H1 (cell line): ENCODE data around the gene GP5. TPM values are rescaled to one million over a fixed set of nuclear protein-coding genes. Genes with fewer than 3 reads are reported as not detected.
A peak's percentile ranks its signal among the peaks of the same experiment; 100 is the strongest.

Experiments
- CTCF ChIA-PET: fragments of 300-600 bp; sonication (Branson Sonifier 250); formaldehyde crosslinking; loops from one replicate; lab custom pipeline; 2021; ENCODE audit not compliant: partially characterized antibody; lab: Charles Lee
- POLR2A ChIA-PET: fragments of 300-600 bp; sonication (Branson Sonifier 250); formaldehyde crosslinking; loops from one replicate; lab custom pipeline; 2021; ENCODE audit warnings: inconsistent platforms; ENCODE audit not compliant: partially characterized antibody; lab: Charles Lee
- DNase-seq, 2 experiments: peaks; one replicate each; pipeline versions ENCODE4 v3.0.0 to v3.0.0-alpha.2; 2010 to 2022; ENCODE audit warnings: low spot score in 2 of 2, low read depth in 1 of 2, mixed read lengths in 1 of 2
- FAIRE-seq: peaks from 2 replicates; lab custom pipeline; 2011; peaks lifted over from hg19 to GRCh38; lab: Jason Lieb, UNC
- H2AFZ ChIP-seq: 2 replicates; pipeline ENCODE4 v1.8.1; 2012; ENCODE audit warnings: low read length, inconsistent platforms
- H2AK5ac ChIP-seq: 2 replicates; pipeline ENCODE4 v1.6.1; 2013; ENCODE audit warnings: low read depth, low read length
- H2BK120ac ChIP-seq: replicated peaks from 2 replicates; pipeline ENCODE3; 2013; ENCODE audit warnings: low read depth, low read length, inconsistent platforms
- H2BK12ac ChIP-seq: 2 replicates; pipeline ENCODE4 v1.6.1; 2013; ENCODE audit warnings: low read depth, low read length
- H2BK15ac ChIP-seq: 2 replicates; pipeline ENCODE4 v1.6.1; 2013; ENCODE audit warnings: low read length
- H2BK20ac ChIP-seq: 2 replicates; pipeline ENCODE4 v1.6.1; 2013; ENCODE audit warnings: low read length
- H2BK5ac ChIP-seq: 2 replicates; pipeline ENCODE4 v1.6.1; 2013; ENCODE audit warnings: low read depth, low read length
- H3K14ac ChIP-seq: 2 replicates; pipeline ENCODE4 v1.6.1; 2013; ENCODE audit warnings: inconsistent platforms; ENCODE audit not compliant: insufficient read length
- H3K18ac ChIP-seq: 2 replicates; pipeline ENCODE4 v1.6.1; 2013; ENCODE audit warnings: low read length; ENCODE audit errors: extremely low read depth
- H3K23ac ChIP-seq: 2 replicates; pipeline ENCODE4 v1.6.1; 2013; ENCODE audit warnings: inconsistent platforms; ENCODE audit not compliant: insufficient read length
- H3K23me2 ChIP-seq: 2 replicates; pipeline ENCODE4 v1.6.1; 2013; ENCODE audit warnings: low read depth, low read length
- H3K27ac ChIP-seq: 2 replicates; pipeline ENCODE4 v1.6.1; 2011; ENCODE audit warnings: low read depth, low read length, inconsistent platforms
- H3K27me3 ChIP-seq, 4 experiments: replicated peaks in 1 of 4; 1 replicate in 1 of 4; 2 replicates in 3 of 4; pipeline versions ENCODE4 v1.6.1 to v1.8.1; 2011 to 2013; ENCODE audit warnings: low read length in 3 of 4, mild to moderate bottlenecking in 3 of 4, inconsistent platforms in 2 of 4, mixed read lengths in 2 of 4, moderate library complexity in 1 of 4; ENCODE audit not compliant: control insufficient read depth in 3 of 4, insufficient read depth in 3 of 4; ENCODE audit errors: extremely low read depth in 1 of 4
- H3K36me3 ChIP-seq, 4 experiments: 2 replicates each; pipeline versions ENCODE4 v1.6.1 to v1.8.1; 2011 to 2013; ENCODE audit warnings: mild to moderate bottlenecking in 4 of 4, low read length in 3 of 4, moderate library complexity in 2 of 4, control low read depth in 1 of 4, inconsistent platforms in 1 of 4; ENCODE audit not compliant: insufficient read depth in 4 of 4, control insufficient read depth in 2 of 4
- H3K4ac ChIP-seq: replicated peaks from 2 replicates; pipeline ENCODE3; 2013; ENCODE audit warnings: low read length, low read depth, mixed read lengths, inconsistent platforms; ENCODE audit not compliant: insufficient read length
- H3K4me1 ChIP-seq, 4 experiments: replicated peaks in 1 of 4; 1 replicate in 1 of 4; 2 replicates in 3 of 4; pipeline versions ENCODE4 v1.6.1 to v1.8.1; 2011 to 2013; ENCODE audit warnings: low read length in 3 of 4, inconsistent platforms in 2 of 4, mixed read lengths in 1 of 4; ENCODE audit not compliant: insufficient read depth in 4 of 4, control insufficient read depth in 3 of 4
- H3K4me2 ChIP-seq, 2 experiments: 2 replicates each; pipeline versions ENCODE4 v1.6.1 to v1.8.1; 2011 to 2013; ENCODE audit warnings: low read depth in 2 of 2, low read length in 2 of 2, control low read depth in 1 of 2, inconsistent platforms in 1 of 2, mild to moderate bottlenecking in 1 of 2; ENCODE audit not compliant: insufficient read depth in 1 of 2
- H3K4me3 ChIP-seq, 4 experiments: fragments of 200-600, 300-600 bp in 1 of 4; sonication (generic), shearing (Covaris generic), sonication (Bioruptor Twin) in 1 of 4; 2 replicates each; pipeline versions ENCODE4 v1.5.1 to v1.8.1; 2011 to 2016; ENCODE audit warnings: low read length in 4 of 4, low read depth in 3 of 4, control low read depth in 2 of 4, inconsistent platforms in 2 of 4, mild to moderate bottlenecking in 2 of 4, mixed read lengths in 1 of 4, moderate library complexity in 1 of 4; ENCODE audit not compliant: insufficient read depth in 2 of 4; ENCODE audit errors: extremely low read depth in 1 of 4
- H3K56ac ChIP-seq: replicated peaks from 2 replicates; pipeline ENCODE3; 2013; ENCODE audit warnings: low read depth, mild to moderate bottlenecking, mixed read lengths, low read length, inconsistent platforms; ENCODE audit not compliant: insufficient read length
- H3K79me1 ChIP-seq: 2 replicates; pipeline ENCODE4 v1.6.1; 2013; ENCODE audit warnings: low read depth, low read length, control low read depth
- H3K79me2 ChIP-seq, 2 experiments: 2 replicates each; pipeline versions ENCODE4 v1.6.1 to v1.8.1; 2012 to 2013; ENCODE audit warnings: low read length in 2 of 2, mild to moderate bottlenecking in 2 of 2, inconsistent platforms in 1 of 2; ENCODE audit not compliant: insufficient read depth in 2 of 2, control insufficient read depth in 1 of 2
- H3K9ac ChIP-seq, 4 experiments: replicated peaks in 1 of 4; 1 replicate in 1 of 4; 2 replicates in 3 of 4; pipeline versions ENCODE4 v1.6.1 to v1.8.1; 2011 to 2013; ENCODE audit warnings: low read depth in 3 of 4, low read length in 3 of 4, control low read depth in 2 of 4, mild to moderate bottlenecking in 2 of 4, moderate library complexity in 2 of 4, inconsistent platforms in 1 of 4; ENCODE audit errors: extremely low read depth in 1 of 4
- H3K9me3 ChIP-seq, 2 experiments: 2 replicates each; pipeline versions ENCODE4 v1.6.1 to v1.8.1; 2012 to 2013; ENCODE audit warnings: mild to moderate bottlenecking in 2 of 2, moderate library complexity in 2 of 2, control low read depth in 1 of 2, inconsistent platforms in 1 of 2, low read depth in 1 of 2, low read length in 1 of 2, mixed read lengths in 1 of 2; ENCODE audit not compliant: insufficient read depth in 2 of 2
- H4K20me1 ChIP-seq, 2 experiments: replicated peaks in 1 of 2; 2 replicates each; pipeline versions ENCODE3 to v1.8.1; 2011 to 2013; ENCODE audit warnings: inconsistent platforms in 2 of 2, low read length in 2 of 2, mild to moderate bottlenecking in 1 of 2; ENCODE audit not compliant: insufficient read depth in 2 of 2, control insufficient read depth in 1 of 2
- H4K5ac ChIP-seq: 2 replicates; pipeline ENCODE4 v1.6.1; 2013; ENCODE audit warnings: low read length, low read depth, mixed read lengths, inconsistent platforms; ENCODE audit not compliant: insufficient read length
- H4K8ac ChIP-seq: 2 replicates; pipeline ENCODE4 v1.8.0; 2013; ENCODE audit warnings: mild to moderate bottlenecking, moderate library complexity, low read length, inconsistent platforms; ENCODE audit not compliant: insufficient read depth; ENCODE audit errors: extremely low read depth
- H4K91ac ChIP-seq: replicated peaks from 2 replicates; pipeline ENCODE3; 2013; ENCODE audit warnings: low read length, mixed read lengths, inconsistent platforms; ENCODE audit not compliant: insufficient read length
- E2F6 ChIP-seq: IDR thresholded peaks from 2 replicates; pipeline ENCODE4 v1.6.1; 2012; ENCODE audit warnings: inconsistent platforms
- POLR2A ChIP-seq, 2 experiments: IDR thresholded peaks; 1 replicate in 1 of 2; 2 replicates in 1 of 2; pipeline ENCODE4 v1.6.1; 2011; ENCODE audit warnings: low read depth in 2 of 2, low read length in 2 of 2, mild to moderate bottlenecking in 2 of 2; ENCODE audit errors: control extremely low read depth in 1 of 2
- RXRA ChIP-seq: IDR thresholded peaks from 2 replicates; pipeline ENCODE4 v1.6.1; 2011; ENCODE audit warnings: low read depth, mild to moderate bottlenecking, low read length, moderate library complexity; ENCODE audit not compliant: insufficient read depth
- SAP30 ChIP-seq: fragments of 300-600 bp; sonication (generic); IDR thresholded peaks from 2 replicates; pipeline ENCODE4 v1.7.1; 2012; ENCODE audit warnings: low read length, moderate library complexity, mild to moderate bottlenecking, inconsistent platforms; ENCODE audit not compliant: insufficient read depth, insufficient replicate concordance
- SIX5 ChIP-seq: IDR thresholded peaks from 2 replicates; pipeline ENCODE4 v1.6.1; 2011; ENCODE audit warnings: mild to moderate bottlenecking, low read depth, low read length
- USF2 ChIP-seq: IDR thresholded peaks from 2 replicates; pipeline ENCODE4 v1.6.1; 2011; ENCODE audit warnings: low read length, improper control_type of control experiment
- WGBS, 2 experiments: shearing (Covaris generic) in 1 of 2; methylation state at CpG; one replicate each; pipeline versions ENCODE4 v1.1.6 to v1.1.7; 2013 to 2015; ENCODE audit warnings: low lambda C conversion rate in 2 of 2, mixed read lengths in 2 of 2, inconsistent platforms in 1 of 2, low coverage in 1 of 2, missing lambda C conversion rate in 1 of 2; ENCODE audit not compliant: insufficient replicate concordance in 2 of 2, insufficient coverage in 1 of 2, insufficient read length in 1 of 2; ENCODE audit errors: extremely low coverage in 1 of 2, missing lambda C conversion rate in 1 of 2; 5-methylcytosine and 5-hydroxymethylcytosine counted together
- polyA plus RNA-seq, 7 experiments: library from polyadenylated mRNA; depleted of rRNA in 3 of 7; stranded (reverse) in 5 of 7; unstranded in 2 of 7; fragments of >200 nt in 5 of 7; fragments of 200-250 nt in 2 of 7; gene quantifications; 1 replicate in 5 of 7; 2 replicates in 1 of 7; 4 replicates in 1 of 7; pipeline versions ENCODE4 v1.2.1 to v1.2.3, GENCODE V29; 2011 to 2013; ENCODE audit warnings: missing spikeins in 2 of 7, mixed read lengths in 2 of 7
- total RNA-seq: library from RNA; stranded (reverse); fragmentation: NEBNext Ultra II Directional; extraction: Animal tissue kit (Norgen Biotek cat#: 25700); gene quantifications from 2 replicates; pipeline ENCODE4 v1.2.1, GENCODE V29; 2021

GP5 gene
- total and polyA plus RNA-seq, 2 of the 8 experiments (the other 6 are each of a cell fraction or from before 2014, with no cell fraction given) = 0.13 to 0.14 TPM

- Histone ChIP-seq H2BK20ac (0 out of 2 replicates have a peak overlapping the region, but pooled peaks have one; percentile 48), H2AFZ (no peak overlapping the region; the same call in 1 of the 2 replicates), H2AK5ac (no peak overlapping the region), H3K36me3 (no peaks in the 10 kb centered on the region), H3K23me2 (peaks cover 2% of the 10 kb centered on the region; the same call in 1 of the 2 replicates), H3K18ac (0 out of 2 replicates have a peak overlapping the region, but pooled peaks have one; percentile 72), H3K23ac (no peak overlapping the region), H3K27ac (no peak overlapping the region), H3K56ac (no peak overlapping the region), H3K9me3 (no peaks in the 10 kb centered on the region), H4K91ac (no peak overlapping the region), H3K4me2 (no peak overlapping the region), H3K4me1 (peaks cover 3 to 20% (median 11%) of the 10 kb centered on the region in 4 experiments), H4K20me1 (no peaks in the 10 kb centered on the region), H3K79me2 (no peaks in the 10 kb centered on the region), H4K8ac (no peak overlapping the region; the same call in 1 of the 2 replicates), H2BK12ac (peak overlapping the region; percentile 50; the same call in 1 of the 2 replicates), H3K79me1 (no peaks in the 10 kb centered on the region), H4K5ac (no peak overlapping the region), H2BK5ac (no peak overlapping the region), H3K14ac (no peak overlapping the region), H3K27me3 (peaks cover 0 to 10% (median 2%) of the 10 kb centered on the region in 4 experiments; a peak in 4 of 7 replicates), H3K4ac (no peak overlapping the region), H2BK15ac (0 out of 2 replicates have a peak overlapping the region, but pooled peaks have one; percentile 46), H2BK120ac (no peak overlapping the region), H3K4me3 (no peak overlapping the region), H3K9ac (no peak overlapping the region; a peak in 1 of 7 replicates)
- FAIRE-seq (no peak), DNase-seq (no peak)
- WGBS, 2 experiments = 76% methylated on average over 18 of the region's 18 CpGs; no CpG with 5 or more reads in 1 of the 2 experiments
- POLR2A ChIA-PET = interaction anchor here (1.5 kb wide), 2 partner anchors 18 to 29 kb away, joined by 3 read pairs; no protein-coding TSS in a partner anchor
- CTCF ChIA-PET = interaction anchor here (0.9 to 18.9 kb wide), 5 partner anchors 16 to 106 kb away, joined by 3 to 344 read pairs (median 3); no protein-coding TSS in a partner anchor
- no peak for TF ChIP-seq USF2
- no peak for TF ChIP-seq SAP30
- no peak for TF ChIP-seq SIX5
- no peak for TF ChIP-seq POLR2A (IDR thresholded peaks at IDR 0.05; ENCODE audit: control extremely low read depth in 1 of 2, low read depth in 2 of 2, low read length in 2 of 2)
- no peak for TF ChIP-seq E2F6
- no peak for TF ChIP-seq RXRA
These were observed 30.8 kb downstream of the GP5 start for GRCh38 chr3:194367992-194368841.
